ENCODE data around the gene CDH22. TPM values are rescaled to one million over a fixed set of nuclear protein-coding genes. Genes with fewer than 3 reads are reported as not detected.

Gene CDH22
- total RNA-seq, 4 donors from 2014 or later = 0.26 to 1.2 (median 0.35) TPM

DNA sequence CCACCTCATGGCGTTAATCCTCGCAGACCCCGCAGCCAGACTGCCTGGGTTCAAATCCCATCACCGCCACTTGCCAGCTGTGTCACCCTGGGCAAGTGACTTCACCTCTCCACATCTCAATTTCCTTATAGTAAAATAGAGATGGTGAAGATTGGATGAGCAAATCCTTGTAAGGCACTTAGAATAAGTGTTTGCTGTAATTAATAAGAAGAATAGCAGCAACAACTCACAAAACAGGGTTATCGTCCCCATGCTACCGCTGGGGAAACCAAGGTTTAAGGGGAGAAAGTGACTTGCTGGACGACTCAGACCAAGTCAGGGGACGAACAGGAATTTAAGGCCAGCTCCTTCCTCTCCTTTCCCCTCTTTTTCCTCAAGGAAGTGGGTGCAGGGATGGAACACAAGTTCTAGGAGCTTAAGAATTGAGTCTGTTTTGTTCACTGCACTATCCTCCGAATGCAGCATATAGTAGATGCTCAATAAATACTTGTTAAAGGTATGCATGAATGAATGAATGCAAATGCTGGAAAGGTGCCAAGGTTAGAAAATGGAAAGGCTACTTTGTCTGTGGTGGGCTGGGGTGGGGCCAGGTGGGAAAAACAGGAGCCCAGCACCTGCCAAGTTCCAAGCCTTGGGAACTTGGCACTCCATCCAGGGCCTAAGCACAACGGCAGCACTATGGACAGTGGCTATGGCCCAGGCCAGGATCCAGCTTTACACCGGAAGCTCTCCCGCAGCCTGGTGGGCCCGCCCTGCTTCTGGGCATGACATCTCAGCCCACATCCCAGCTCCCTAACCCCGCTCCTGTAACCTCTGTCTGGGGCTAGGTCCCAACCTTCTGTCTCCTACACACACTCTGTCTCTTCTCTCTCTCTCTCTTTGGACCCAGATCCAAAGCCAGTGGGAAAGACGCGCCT is 4.9 kb upstream of the CDH22 start:
- ATAC-seq (no peak), DNase-seq (no peak)
- H3K9me3 ChIP-seq = no peaks in the 10 kb centered on the region
- no peak overlapping the region for H3K27ac ChIP-seq
- no peak for TF ChIP-seq POLR2A (IDR thresholded peaks at IDR 0.05)
- TF ChIP-seq, protein P1, sequence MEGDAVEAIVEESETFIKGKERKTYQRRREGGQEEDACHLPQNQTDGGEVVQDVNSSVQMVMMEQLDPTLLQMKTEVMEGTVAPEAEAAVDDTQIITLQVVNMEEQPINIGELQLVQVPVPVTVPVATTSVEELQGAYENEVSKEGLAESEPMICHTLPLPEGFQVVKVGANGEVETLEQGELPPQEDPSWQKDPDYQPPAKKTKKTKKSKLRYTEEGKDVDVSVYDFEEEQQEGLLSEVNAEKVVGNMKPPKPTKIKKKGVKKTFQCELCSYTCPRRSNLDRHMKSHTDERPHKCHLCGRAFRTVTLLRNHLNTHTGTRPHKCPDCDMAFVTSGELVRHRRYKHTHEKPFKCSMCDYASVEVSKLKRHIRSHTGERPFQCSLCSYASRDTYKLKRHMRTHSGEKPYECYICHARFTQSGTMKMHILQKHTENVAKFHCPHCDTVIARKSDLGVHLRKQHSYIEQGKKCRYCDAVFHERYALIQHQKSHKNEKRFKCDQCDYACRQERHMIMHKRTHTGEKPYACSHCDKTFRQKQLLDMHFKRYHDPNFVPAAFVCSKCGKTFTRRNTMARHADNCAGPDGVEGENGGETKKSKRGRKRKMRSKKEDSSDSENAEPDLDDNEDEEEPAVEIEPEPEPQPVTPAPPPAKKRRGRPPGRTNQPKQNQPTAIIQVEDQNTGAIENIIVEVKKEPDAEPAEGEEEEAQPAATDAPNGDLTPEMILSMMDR (IDR thresholded peaks at IDR 0.05 in 4 of 5, conservative IDR thresholded peaks at IDR 0.05 in 1 of 5) = no peak
- peaks cover 11 to 14% of the 10 kb centered on the region in 2 donors for H3K4me1 ChIP-seq
- intact Hi-C loops (cut with DNase I; ENCODE audit: low total_unique reads) (no loop called here), in situ Hi-C loops (cut with MboI; ENCODE audit: low sequenced_read_pairs in 4 of 4) (no loop called here)
- H3K27me3 ChIP-seq = peaks cover 55 to 66% (median 64%) of the 10 kb centered on the region in 3 donors
- peak overlapping the region in 1 of 4 donors; percentile 31 for H3K4me3 ChIP-seq
- H3K36me3 ChIP-seq = no peaks in the 10 kb centered on the region

DNA sequence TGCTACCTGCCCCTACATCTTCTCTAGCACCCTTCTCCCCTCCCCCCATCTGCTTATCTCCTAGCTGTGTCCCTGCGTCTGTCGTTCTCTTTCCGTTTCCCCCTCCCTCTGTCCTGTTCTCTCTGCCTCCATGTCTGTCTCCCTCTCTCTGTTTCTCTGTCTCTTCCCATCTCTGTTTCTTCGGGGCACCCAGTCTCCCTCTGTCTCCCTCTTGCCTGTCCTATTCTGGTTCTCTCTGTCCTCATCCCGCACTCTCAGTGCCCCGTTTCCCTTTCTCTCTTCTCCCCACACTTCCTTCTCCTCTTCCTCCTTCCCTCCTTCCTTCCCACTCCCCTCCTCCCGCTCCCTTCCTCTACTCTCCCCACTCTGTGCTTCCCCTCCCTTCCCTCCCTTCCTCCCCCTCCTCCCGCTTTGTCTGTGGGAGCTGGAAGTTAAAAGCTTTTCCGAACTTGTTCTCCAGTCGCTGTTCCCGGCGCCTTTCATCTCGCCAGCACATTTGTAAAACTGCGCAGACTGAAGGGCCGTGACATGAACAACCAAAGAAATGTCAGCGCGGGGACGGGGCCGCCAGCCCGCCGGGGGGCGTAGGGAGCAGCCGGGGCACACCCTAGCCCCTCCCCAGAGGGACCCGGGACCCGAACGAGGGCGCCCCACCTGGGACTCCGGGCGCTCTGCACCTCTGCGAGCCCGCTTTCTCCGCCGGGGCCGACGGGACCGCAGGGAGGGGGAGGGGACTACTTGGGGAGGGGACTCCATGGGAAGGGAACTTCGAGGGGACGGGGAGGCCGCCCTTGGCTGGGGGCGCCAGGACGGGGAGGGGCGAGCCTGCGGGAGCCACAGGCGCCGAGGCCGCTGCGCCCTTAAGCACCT is 4.0 kb upstream of the CDH22 start:
- H3K4me3 ChIP-seq = peak overlapping the region; percentile 19 to 43 (median 36)

DNA sequence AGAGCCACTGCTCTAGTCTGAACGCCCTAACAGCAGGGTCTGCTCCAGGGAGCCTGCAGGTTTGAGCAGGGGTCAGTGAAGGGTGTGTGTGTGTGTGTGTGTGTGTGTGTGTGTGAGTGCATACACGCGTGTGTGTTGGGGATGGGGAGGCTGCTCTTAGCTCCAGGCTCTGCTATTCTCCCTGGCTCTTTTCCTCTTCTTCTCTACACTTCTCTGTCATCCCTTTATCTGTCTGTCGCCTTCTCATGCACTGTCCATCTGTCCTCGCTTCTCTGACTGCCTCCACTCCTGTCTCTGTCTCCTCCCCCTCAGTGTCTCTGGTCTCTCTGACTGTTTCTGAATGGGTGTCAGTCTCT is 3.4 kb upstream of the CDH22 start:
- Histone ChIP-seq H3K36me3 (no peaks in the 10 kb centered on the region), H3K4me3 (no peak overlapping the region), H3K9me3 (no peaks in the 10 kb centered on the region), H3K27me3 (peaks cover 67 to 79% (median 78%) of the 10 kb centered on the region in 3 donors), H3K27ac (no peak overlapping the region), H3K4me1 (peaks cover 6 to 10% of the 10 kb centered on the region in 2 donors)
- intact Hi-C loops (cut with DNase I; ENCODE audit: low total_unique reads) (no loop called here), in situ Hi-C loops (cut with MboI; ENCODE audit: low sequenced_read_pairs in 4 of 4) (no loop called here)
- no peak for ATAC-seq
- DNase-seq = no peak
- TF ChIP-seq, protein P1 (IDR thresholded peaks at IDR 0.05 in 4 of 5, conservative IDR thresholded peaks at IDR 0.05 in 1 of 5) = no peak
- TF ChIP-seq POLR2A (IDR thresholded peaks at IDR 0.05) = no peak

More for the DNA sequence above, 4.0 kb upstream of the CDH22 start:
- TF ChIP-seq, protein P1 (IDR thresholded peaks at IDR 0.05 in 4 of 5, conservative IDR thresholded peaks at IDR 0.05 in 1 of 5) = no peak
- TF ChIP-seq POLR2A (IDR thresholded peaks at IDR 0.05) = no peak
- peaks cover 6 to 13% of the 10 kb centered on the region in 2 donors for H3K4me1 ChIP-seq
- DNase-seq (no peak), ATAC-seq (no peak)
- no peak overlapping the region for H3K27ac ChIP-seq
- in situ Hi-C loops (cut with MboI; ENCODE audit: low sequenced_read_pairs in 4 of 4) (no loop called here), intact Hi-C loops (cut with DNase I; ENCODE audit: low total_unique reads) (no loop called here)
- H3K36me3 ChIP-seq = no peaks in the 10 kb centered on the region
- peaks cover 61 to 73% (median 72%) of the 10 kb centered on the region in 3 donors for H3K27me3 ChIP-seq
- H3K9me3 ChIP-seq = no peaks in the 10 kb centered on the region

DNA sequence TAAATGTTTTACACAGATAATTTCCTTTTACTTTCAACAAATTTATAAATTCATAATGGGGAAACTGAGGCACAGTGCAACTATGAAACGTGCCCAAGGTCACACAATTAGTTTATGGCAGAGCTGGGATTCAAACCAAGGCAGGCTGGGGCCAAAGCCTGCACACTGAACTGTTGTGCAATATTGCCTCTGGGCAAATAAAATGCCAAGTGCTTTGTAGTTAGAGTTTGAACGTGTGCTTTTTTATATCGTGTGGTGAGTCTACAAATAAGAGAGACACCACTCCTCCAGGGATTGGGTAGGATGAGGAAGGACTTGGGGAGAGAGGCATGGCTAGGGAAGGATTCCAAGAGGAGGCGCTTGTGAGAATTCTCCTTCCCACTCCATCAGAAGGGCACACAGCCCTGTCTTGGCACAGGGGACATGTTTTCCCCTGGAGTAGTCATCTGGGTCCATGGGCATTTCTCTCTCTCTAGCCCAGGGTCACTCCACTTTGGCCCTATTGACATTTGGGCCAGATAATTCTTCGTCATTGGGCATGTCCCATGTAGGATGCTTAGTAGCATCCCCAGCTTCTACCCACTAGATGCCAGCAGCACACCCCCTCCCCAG is 2.8 kb upstream of the CDH22 start:
- intact Hi-C loops (cut with DNase I; ENCODE audit: low total_unique reads) = no loop called here
- ATAC-seq = no peak
- Histone ChIP-seq H3K27me3 (peaks cover 73 to 84% (median 84%) of the 10 kb centered on the region in 3 donors), H3K4me1 (peaks cover 6 to 9% of the 10 kb centered on the region in 2 donors), H3K9me3 (no peaks in the 10 kb centered on the region), H3K36me3 (no peaks in the 10 kb centered on the region), H3K4me3 (no peak overlapping the region), H3K27ac (no peak overlapping the region)
- no peak for DNase-seq
- in situ Hi-C loops (cut with MboI; ENCODE audit: low sequenced_read_pairs in 4 of 4) = no loop called here
- no peak for TF ChIP-seq POLR2A (IDR thresholded peaks at IDR 0.05)
- TF ChIP-seq, protein P1 (IDR thresholded peaks at IDR 0.05 in 4 of 5, conservative IDR thresholded peaks at IDR 0.05 in 1 of 5) = no peak
